ENCODE measurements around the gene CHRM5. TPM values are rescaled to one million over a fixed set of nuclear protein-coding genes. Genes with fewer than 3 reads are reported as not detected.

CHRM5 gene
- total and polyA plus RNA-seq, 2 experiments from 2014 or later: 0.05 to 0.43 TPM

DNA sequence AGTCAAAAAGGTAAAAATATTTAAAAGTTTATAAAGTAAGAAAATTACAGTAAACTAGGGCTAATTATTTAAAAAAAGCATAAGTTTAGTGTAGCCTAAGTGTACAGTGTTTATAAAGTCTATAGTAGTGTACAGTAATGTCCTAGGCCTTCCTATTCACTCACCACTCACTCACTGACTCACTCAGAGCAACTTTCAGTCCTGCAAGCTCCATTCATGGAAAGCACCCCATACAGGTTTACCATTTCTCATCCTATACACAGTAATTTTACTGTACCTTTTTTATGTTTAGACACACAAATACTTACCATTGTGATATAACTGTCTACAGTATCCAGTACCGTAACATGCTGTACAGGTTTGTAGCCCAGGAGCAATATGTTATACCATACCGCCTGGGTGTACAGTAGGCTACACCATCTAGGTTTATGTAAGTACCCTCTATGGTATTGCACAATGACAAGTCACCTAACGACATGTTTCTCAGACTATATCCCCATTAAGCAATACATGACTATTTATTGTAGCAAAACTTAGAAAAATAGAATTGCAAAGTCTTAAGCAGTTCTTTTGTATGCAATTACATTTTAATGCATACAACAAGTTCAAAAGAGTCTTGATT, 51.2 kb downstream of the CHRM5 start:
- no peak for DNase-seq
- Histone ChIP-seq H4K20me1 (ENCODE audit: insufficient read depth) (no peaks in the 10 kb centered on the region), H2AFZ (no peak overlapping the region), H3F3A (ENCODE audit: insufficient read depth) (no peaks in the 10 kb centered on the region), H3K4me3 (no peak overlapping the region), H3K4me2 (ENCODE audit: unreplicated experiment) (no peak overlapping the region), H3K4me1 (ENCODE audit: insufficient read depth) (no peaks in the 10 kb centered on the region), H3K27me3 (replicated peaks; ENCODE audit: insufficient read depth) (no peaks in the 10 kb centered on the region), H3K9me2 (ENCODE audit: insufficient read depth) (no peaks in the 10 kb centered on the region), H3K27ac (no peak overlapping the region), H3K79me2 (ENCODE audit: insufficient read depth) (peaks cover 34% of the 10 kb centered on the region), H3K9ac (no peak overlapping the region), H3K9me3 (ENCODE audit: low read depth) (no peaks in the 10 kb centered on the region), H3K36me3 (ENCODE audit: low read depth) (no peaks in the 10 kb centered on the region)
- TF ChIP-seq EZH2 (IDR thresholded peaks at IDR 0.05; ENCODE audit: insufficient read depth, poor library complexity, severe bottlenecking) (no peak), EZH2phosphoT487 (IDR thresholded peaks at IDR 0.05; ENCODE audit: insufficient read depth, low read depth) (no peak)
- in situ Hi-C loops (cut with MboI): no loop called here
- 95 to 96% methylated on average over 3 of the region's 3 CpGs for WGBS, 2 experiments (ENCODE audit: low coverage in 1 of 2, low lambda C conversion rate in 2 of 2, missing lambda C conversion rate in 2 of 2)

DNA sequence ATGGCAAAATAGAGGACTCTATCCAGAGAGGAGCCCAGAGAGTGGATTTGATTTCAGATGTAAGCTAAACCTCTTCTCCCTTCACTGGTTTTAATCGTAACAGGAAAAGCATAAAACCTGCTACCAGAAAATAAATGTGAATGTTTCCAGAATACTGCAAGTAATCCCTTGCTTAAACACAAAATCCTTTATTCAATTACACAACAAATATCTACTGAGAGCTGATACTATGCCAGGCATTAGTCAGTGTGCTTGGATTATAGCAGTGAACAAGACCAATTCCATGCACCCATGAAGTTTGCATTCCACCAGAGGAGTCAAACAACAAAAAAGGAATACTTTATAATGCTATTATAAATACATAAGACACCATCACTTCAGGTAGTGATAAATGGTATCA, 55.6 kb downstream of the CHRM5 start:
- no peaks in the 10 kb centered on the region for H3F3A ChIP-seq (ENCODE audit: insufficient read depth)
- no peak overlapping the region for H3K27ac ChIP-seq
- no peak overlapping the region for H3K4me2 ChIP-seq (ENCODE audit: unreplicated experiment)
- no peak overlapping the region for H3K9ac ChIP-seq
- H3K79me2 ChIP-seq (ENCODE audit: insufficient read depth): peaks cover 42% of the 10 kb centered on the region
- no peaks in the 10 kb centered on the region for H3K9me2 ChIP-seq (ENCODE audit: insufficient read depth)
- no peak overlapping the region for H2AFZ ChIP-seq
- no peaks in the 10 kb centered on the region for H3K27me3 ChIP-seq (replicated peaks; ENCODE audit: insufficient read depth)
- no peaks in the 10 kb centered on the region for H3K36me3 ChIP-seq (ENCODE audit: low read depth)
- TF ChIP-seq EZH2 (IDR thresholded peaks at IDR 0.05; ENCODE audit: insufficient read depth, poor library complexity, severe bottlenecking) (no peak), EZH2phosphoT487 (IDR thresholded peaks at IDR 0.05; ENCODE audit: insufficient read depth, low read depth) (no peak)
- H4K20me1 ChIP-seq (ENCODE audit: insufficient read depth): no peaks in the 10 kb centered on the region
- H3K4me3 ChIP-seq: no peak overlapping the region
- no peaks in the 10 kb centered on the region for H3K9me3 ChIP-seq (ENCODE audit: low read depth)
- in situ Hi-C loops (cut with MboI): no loop called here
- DNase-seq: peak; percentile 43
- no peaks in the 10 kb centered on the region for H3K4me1 ChIP-seq (ENCODE audit: insufficient read depth)
- 59 to 65% methylated on average over 1 of the region's 1 CpG for WGBS, 2 experiments (ENCODE audit: low coverage in 1 of 2, low lambda C conversion rate in 2 of 2, missing lambda C conversion rate in 2 of 2)

GRCh38 chr15:34025252-34025651, 57.0 kb downstream of the CHRM5 start:
- no peak overlapping the region for H3K4me2 ChIP-seq (ENCODE audit: unreplicated experiment)
- H3K27ac ChIP-seq: no peak overlapping the region
- H3K79me2 ChIP-seq (ENCODE audit: insufficient read depth): peaks cover 51% of the 10 kb centered on the region
- no peaks in the 10 kb centered on the region for H3K27me3 ChIP-seq (replicated peaks; ENCODE audit: insufficient read depth)
- H3K4me1 ChIP-seq (ENCODE audit: insufficient read depth): 0 out of 2 replicates have a peak, but pooled peaks cover 7% of the 10 kb centered on the region
- no peaks in the 10 kb centered on the region for H3F3A ChIP-seq (ENCODE audit: insufficient read depth)
- H3K36me3 ChIP-seq (ENCODE audit: low read depth): no peaks in the 10 kb centered on the region
- no peaks in the 10 kb centered on the region for H4K20me1 ChIP-seq (ENCODE audit: insufficient read depth)
- H3K9ac ChIP-seq: no peak overlapping the region
- H3K9me3 ChIP-seq (ENCODE audit: low read depth): no peaks in the 10 kb centered on the region
- TF ChIP-seq EZH2phosphoT487 (IDR thresholded peaks at IDR 0.05; ENCODE audit: insufficient read depth, low read depth): no peak
- TF ChIP-seq EZH2 (IDR thresholded peaks at IDR 0.05; ENCODE audit: insufficient read depth, poor library complexity, severe bottlenecking): no peak
- no peak overlapping the region for H3K4me3 ChIP-seq
- in situ Hi-C loops (cut with MboI): no loop called here
- WGBS, 2 experiments (ENCODE audit: low coverage in 1 of 2, low lambda C conversion rate in 2 of 2, missing lambda C conversion rate in 2 of 2): 78 to 89% methylated on average over 3 of the region's 3 CpGs
- H2AFZ ChIP-seq: no peak overlapping the region
- no peak for DNase-seq
- H3K9me2 ChIP-seq (ENCODE audit: insufficient read depth): no peaks in the 10 kb centered on the region

DNA sequence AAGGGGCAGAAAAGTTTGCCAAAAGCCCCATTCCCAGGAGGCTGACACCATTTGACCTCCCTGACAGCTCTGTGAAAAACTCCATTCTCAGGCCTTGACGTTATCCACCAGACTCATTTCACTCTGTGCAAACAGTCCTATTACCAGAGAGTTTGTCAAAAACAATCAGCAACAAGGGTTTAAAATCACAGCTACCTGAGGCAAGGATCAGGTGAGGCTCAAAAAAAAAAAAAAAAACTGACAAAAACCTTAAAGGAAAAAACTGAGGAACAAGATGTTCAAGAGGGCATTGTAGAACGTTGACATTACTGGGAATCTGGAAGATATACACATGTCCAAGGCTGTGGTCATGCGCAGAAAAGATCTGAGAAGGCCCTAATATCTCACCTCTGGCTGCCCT, 59.3 kb downstream of the CHRM5 start:
- no peak overlapping the region for H3K27ac ChIP-seq
- H3K9ac ChIP-seq: no peak overlapping the region
- H3K36me3 ChIP-seq (ENCODE audit: low read depth): no peaks in the 10 kb centered on the region
- H3F3A ChIP-seq (ENCODE audit: insufficient read depth): no peaks in the 10 kb centered on the region
- no peaks in the 10 kb centered on the region for H4K20me1 ChIP-seq (ENCODE audit: insufficient read depth)
- H3K9me2 ChIP-seq (ENCODE audit: insufficient read depth): no peaks in the 10 kb centered on the region
- no peak overlapping the region for H2AFZ ChIP-seq
- peaks cover 62% of the 10 kb centered on the region for H3K79me2 ChIP-seq (ENCODE audit: insufficient read depth)
- H3K27me3 ChIP-seq (replicated peaks; ENCODE audit: insufficient read depth): no peaks in the 10 kb centered on the region
- in situ Hi-C loops (cut with MboI): no loop called here
- 59 to 64% methylated on average over 3 of the region's 3 CpGs for WGBS, 2 experiments (ENCODE audit: low coverage in 1 of 2, low lambda C conversion rate in 2 of 2, missing lambda C conversion rate in 2 of 2)
- 0 out of 2 replicates have a peak, but pooled peaks cover 7% of the 10 kb centered on the region for H3K4me1 ChIP-seq (ENCODE audit: insufficient read depth)
- no peak overlapping the region for H3K4me2 ChIP-seq (ENCODE audit: unreplicated experiment)
- no peak for TF ChIP-seq EZH2phosphoT487 (IDR thresholded peaks at IDR 0.05; ENCODE audit: insufficient read depth, low read depth)
- TF ChIP-seq EZH2 (IDR thresholded peaks at IDR 0.05; ENCODE audit: insufficient read depth, poor library complexity, severe bottlenecking): no peak
- no peak overlapping the region for H3K4me3 ChIP-seq
- no peak for DNase-seq
- no peaks in the 10 kb centered on the region for H3K9me3 ChIP-seq (ENCODE audit: low read depth)
